SJSA1 (cell line): Measurements from ENCODE around the gene CCL18. TPM values are rescaled to one million over a fixed set of nuclear protein-coding genes. Genes with fewer than 3 reads are reported as not detected.
"Not testable (repeated sequence)": the region's sequence is repeated elsewhere in the genome, so short reads cannot be mapped to it uniquely, and the experiment has no call there.

ENCODE experiments used
- DNase-seq, 2 experiments: peaks; one replicate each; pipeline ENCODE4 v3.0.0-alpha.2; 2015 to 2020; ENCODE audit warnings: low spot score in 2 of 2, low read depth in 1 of 2
- H3K27ac ChIP-seq: fragments of 250-450 bp; sonication (Bioruptor Pico); 2 replicates; pipeline ENCODE4 v1.5.1; 2020; ENCODE audit warnings: mild to moderate bottlenecking, moderate library complexity
- H3K27me3 ChIP-seq: fragments of 250-450 bp; sonication (Bioruptor Pico); replicated peaks from 2 replicates; pipeline ENCODE4 v1.5.1; 2020; ENCODE audit warnings: mild to moderate bottlenecking, moderate library complexity
- H3K36me3 ChIP-seq: fragments of 250-450 bp; sonication (Bioruptor Pico); 2 replicates; pipeline ENCODE4 v1.5.1; 2020; ENCODE audit warnings: mild to moderate bottlenecking
- H3K4me1 ChIP-seq: fragments of 250-450 bp; sonication (Bioruptor Pico); replicated peaks from 2 replicates; pipeline ENCODE4 v1.6.1; 2021; ENCODE audit warnings: mild to moderate bottlenecking
- H3K4me3 ChIP-seq: fragments of 250-450 bp; sonication (Bioruptor Pico); 2 replicates; pipeline ENCODE4 v1.5.1; 2020; ENCODE audit warnings: mild to moderate bottlenecking
- H3K9me3 ChIP-seq: fragments of 250-450 bp; sonication (Bioruptor Pico); replicated peaks from 2 replicates; pipeline ENCODE4 v1.5.1; 2020; ENCODE audit warnings: mild to moderate bottlenecking
- total RNA-seq: library from RNA; depleted of rRNA; stranded (reverse); fragments of >200 nt; shearing (Covaris generic); gene quantifications from 2 replicates; pipeline ENCODE4 v1.2.3, GENCODE V29; 2014

CCL18 gene
- total RNA-seq, 1 experiment from 2014 or later: not detected

DNA sequence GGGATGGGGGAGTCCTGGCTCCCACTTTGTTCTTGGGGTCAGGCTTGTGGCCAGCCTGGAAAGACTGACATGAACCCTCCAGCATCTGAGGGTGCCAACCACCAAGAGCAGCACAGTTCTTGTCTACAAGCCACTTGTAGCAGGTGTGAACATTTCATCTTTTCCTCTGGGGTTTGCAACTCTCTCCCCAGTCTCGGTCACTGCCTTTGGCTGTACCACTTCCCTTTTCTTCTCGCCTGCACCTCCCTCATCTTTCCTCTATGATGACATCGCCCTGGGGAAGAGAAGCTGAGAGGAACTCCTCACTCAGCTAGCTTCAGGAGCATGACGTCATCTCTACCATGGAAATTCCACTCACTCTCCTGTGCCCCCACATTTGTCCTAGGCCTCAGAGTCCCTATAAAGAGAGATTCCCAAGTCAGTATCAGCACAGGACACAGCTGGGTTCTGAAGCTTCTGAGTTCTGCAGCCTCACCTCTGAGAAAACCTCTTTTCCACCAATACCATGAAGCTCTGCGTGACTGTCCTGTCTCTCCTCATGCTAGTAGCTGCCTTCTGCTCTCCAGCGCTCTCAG lies 39.4 kb downstream of the CCL18 start, which contains the start of gene CCL4:
Gene CCL4, plus strand, starts transcription at position 427 of the 575 bp plus-strand sequence. Its CDS starts 79 bp downstream, at position 506.
- not testable (repeated sequence) for H3K27ac ChIP-seq, DNase-seq, H3K36me3 ChIP-seq, H3K4me1 ChIP-seq, H3K27me3 ChIP-seq, H3K9me3 ChIP-seq, H3K4me3 ChIP-seq

DNA sequence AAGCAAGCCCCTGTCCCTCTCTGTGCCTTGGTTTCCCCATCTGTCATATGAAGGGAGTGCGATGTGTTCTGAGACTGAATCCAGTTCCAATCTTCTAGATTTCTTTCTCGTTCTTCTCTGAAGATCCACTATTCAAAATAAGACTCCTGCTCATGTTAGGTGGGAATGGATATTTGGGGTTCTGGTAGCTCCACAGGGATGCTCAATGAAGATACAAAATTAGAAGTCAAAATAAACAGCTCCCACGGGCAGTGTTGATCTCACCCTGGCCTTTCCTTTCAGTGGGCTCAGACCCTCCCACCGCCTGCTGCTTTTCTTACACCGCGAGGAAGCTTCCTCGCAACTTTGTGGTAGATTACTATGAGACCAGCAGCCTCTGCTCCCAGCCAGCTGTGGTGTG lies 40.2 kb downstream of the CCL18 start:
- not testable (repeated sequence) for H3K36me3 ChIP-seq, H3K27ac ChIP-seq, H3K4me1 ChIP-seq, H3K9me3 ChIP-seq, H3K4me3 ChIP-seq, H3K27me3 ChIP-seq, DNase-seq

- H3K36me3 ChIP-seq: no peaks in the 10 kb centered on the region
- no peaks in the 10 kb centered on the region for H3K9me3 ChIP-seq
- H3K4me1 ChIP-seq: no peaks in the 10 kb centered on the region
These were observed 40.7 kb downstream of the CCL18 start for GRCh38 chr17:36104701-36105181.

GRCh38 chr17:36105781-36106492 lies 41.9 kb downstream of the CCL18 start:
- Histone ChIP-seq H3K36me3 (no peaks in the 10 kb centered on the region), H3K27me3 (peaks cover 8% of the 10 kb centered on the region; the same call in 1 of the 2 replicates), H3K4me1 (no peaks in the 10 kb centered on the region), H3K9me3 (no peaks in the 10 kb centered on the region), H3K27ac (no peak overlapping the region), H3K4me3 (no peak overlapping the region)
- no peak for DNase-seq

More at GRCh38 chr17:36104701-36105181, 40.7 kb downstream of the CCL18 start:
- Histone ChIP-seq H3K27me3 (no peaks in the 10 kb centered on the region), H3K4me3 (no peak overlapping the region), H3K27ac (no peak overlapping the region)
- no peak for DNase-seq

GRCh38 chr17:36106493-36106835 lies 42.4 kb downstream of the CCL18 start:
- Histone ChIP-seq H3K27me3 (peaks cover 13% of the 10 kb centered on the region; the same call in 1 of the 2 replicates), H3K36me3 (no peaks in the 10 kb centered on the region), H3K27ac (no peak overlapping the region), H3K4me1 (no peaks in the 10 kb centered on the region), H3K4me3 (no peak overlapping the region), H3K9me3 (0 out of 2 replicates have a peak, but pooled peaks cover 4% of the 10 kb centered on the region)
- no peak for DNase-seq

GRCh38 chr17:36107660-36108059 lies 43.6 kb downstream of the CCL18 start:
- Histone ChIP-seq H3K9me3 (0 out of 2 replicates have a peak, but pooled peaks cover 5% of the 10 kb centered on the region), H3K27me3 (peaks cover 15% of the 10 kb centered on the region; the same call in 1 of the 2 replicates), H3K4me3 (no peak overlapping the region), H3K4me1 (no peaks in the 10 kb centered on the region), H3K36me3 (no peaks in the 10 kb centered on the region), H3K27ac (no peak overlapping the region)
- DNase-seq: no peak

GRCh38 chr17:36108265-36108664 lies 44.2 kb downstream of the CCL18 start:
- H3K36me3 ChIP-seq, H3K9me3 ChIP-seq, H3K27ac ChIP-seq, H3K4me3 ChIP-seq, H3K4me1 ChIP-seq, DNase-seq: not testable (repeated sequence)
- H3K27me3 ChIP-seq: peaks cover 15% of the 10 kb centered on the region; the same call in 1 of the 2 replicates

- peaks cover 15% of the 10 kb centered on the region; the same call in 1 of the 2 replicates for H3K27me3 ChIP-seq
- H3K4me3 ChIP-seq: no peak overlapping the region
These were observed 47.0 kb downstream of the CCL18 start for GRCh38 chr17:36111068-36111490.

DNA sequence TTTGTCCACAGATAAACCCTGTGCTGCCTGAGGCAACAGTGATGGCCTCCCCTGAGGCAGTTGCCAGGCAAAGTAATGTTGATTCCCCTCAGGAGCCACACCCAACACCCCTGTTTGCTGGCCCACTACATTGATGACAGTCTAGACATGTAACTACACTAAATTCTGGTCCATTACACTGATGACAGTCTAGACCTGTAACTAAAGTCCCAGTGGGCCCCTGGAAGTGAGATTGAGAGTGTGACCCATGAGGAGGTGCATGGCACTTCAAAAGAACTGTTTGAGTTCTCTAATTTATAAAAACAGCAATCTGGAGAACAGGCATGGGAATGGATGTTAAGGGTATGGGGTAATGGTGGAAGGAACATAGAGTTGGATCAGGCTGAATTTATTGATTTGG lies 48.5 kb downstream of the CCL18 start:
- H3K4me1 ChIP-seq: no peaks in the 10 kb centered on the region
- DNase-seq: no peak
- no peaks in the 10 kb centered on the region for H3K36me3 ChIP-seq
- peaks cover 15% of the 10 kb centered on the region; the same call in 1 of the 2 replicates for H3K27me3 ChIP-seq
- no peak overlapping the region for H3K4me3 ChIP-seq
- 0 out of 2 replicates have a peak, but pooled peaks cover 5% of the 10 kb centered on the region for H3K9me3 ChIP-seq
- H3K27ac ChIP-seq: no peak overlapping the region

More at GRCh38 chr17:36111068-36111490, 47.0 kb downstream of the CCL18 start:
- 0 out of 2 replicates have a peak, but pooled peaks cover 5% of the 10 kb centered on the region for H3K9me3 ChIP-seq
- H3K4me1 ChIP-seq: no peaks in the 10 kb centered on the region
- no peak overlapping the region for H3K27ac ChIP-seq
- H3K36me3 ChIP-seq: no peaks in the 10 kb centered on the region
- DNase-seq: no peak

DNA sequence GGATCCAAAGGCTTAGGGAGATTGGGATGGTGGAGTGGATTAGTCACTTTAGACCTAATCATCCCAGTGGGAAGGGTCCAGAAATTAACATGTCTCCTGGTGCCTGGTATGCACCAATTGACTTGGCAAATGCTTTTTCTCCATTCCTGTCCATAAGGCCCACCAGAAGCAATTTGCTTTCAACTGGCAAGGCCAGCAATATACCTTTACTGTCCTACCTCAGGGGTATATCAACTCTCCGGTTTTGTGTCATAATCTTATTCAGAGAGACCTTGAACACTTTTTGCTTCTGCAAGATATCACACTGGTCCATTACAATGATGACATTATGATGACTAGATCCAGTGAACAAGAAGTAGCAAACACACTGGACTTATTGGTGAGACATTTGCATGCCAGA lies 49.1 kb downstream of the CCL18 start:
- not testable (repeated sequence) for DNase-seq, H3K36me3 ChIP-seq, H3K4me3 ChIP-seq, H3K9me3 ChIP-seq, H3K4me1 ChIP-seq, H3K27ac ChIP-seq
- peaks cover 15% of the 10 kb centered on the region; the same call in 1 of the 2 replicates for H3K27me3 ChIP-seq

DNA sequence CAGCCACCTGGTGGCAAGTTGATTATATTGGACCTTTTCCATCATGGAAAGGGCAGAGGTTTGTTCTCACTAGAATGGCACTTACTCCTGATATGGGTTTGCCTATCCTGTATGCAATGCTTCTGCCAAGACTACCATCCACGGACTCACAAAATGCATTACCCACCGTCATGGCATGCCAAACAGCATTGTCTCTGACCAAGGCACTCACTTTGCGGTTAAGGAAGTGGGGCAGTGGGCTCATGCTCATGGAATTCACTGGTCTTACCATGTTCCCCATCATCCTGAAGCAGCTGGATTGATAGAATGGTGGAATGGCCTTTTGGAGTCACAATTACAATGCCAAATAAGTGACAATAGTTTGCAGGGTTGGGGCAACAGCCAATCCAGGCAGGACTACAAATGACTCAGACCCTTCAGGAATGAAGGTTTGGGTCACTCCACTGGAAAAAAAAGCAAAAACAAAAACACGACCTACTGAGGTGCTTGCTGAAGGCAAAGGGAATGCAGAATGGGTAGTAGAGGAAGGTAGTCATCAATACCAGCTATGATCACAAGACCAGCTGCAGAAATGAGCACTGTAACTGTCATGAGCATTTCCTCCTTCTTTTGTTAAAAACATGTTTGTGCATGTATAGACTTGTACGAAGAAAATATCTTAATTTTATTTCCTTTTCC lies 51.0 kb downstream of the CCL18 start:
- DNase-seq, H3K36me3 ChIP-seq: not testable (repeated sequence)

DNA sequence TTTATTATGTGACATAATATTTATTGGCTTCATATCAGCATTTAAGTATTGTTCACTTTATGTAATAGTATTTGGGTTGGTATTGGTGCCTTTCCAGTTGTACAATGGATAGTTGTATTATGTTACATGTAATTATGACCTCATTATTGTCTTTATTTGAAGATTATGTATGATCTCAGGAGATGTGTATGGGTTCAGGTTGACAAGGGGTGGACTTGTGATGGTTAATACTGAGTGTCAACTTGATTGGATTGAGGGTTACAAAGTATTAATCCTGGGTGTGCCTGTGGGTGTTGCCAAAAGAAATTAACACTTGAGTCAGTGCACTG lies 51.5 kb downstream of the CCL18 start:
- H3K4me3 ChIP-seq, H3K27ac ChIP-seq, H3K9me3 ChIP-seq, H3K36me3 ChIP-seq, DNase-seq, H3K4me1 ChIP-seq: not testable (repeated sequence)
- peaks cover 12% of the 10 kb centered on the region; the same call in 1 of the 2 replicates for H3K27me3 ChIP-seq

More for the DNA sequence above, 51.0 kb downstream of the CCL18 start:
- not testable (repeated sequence) for H3K4me1 ChIP-seq, H3K9me3 ChIP-seq, H3K27ac ChIP-seq, H3K4me3 ChIP-seq
- peaks cover 11% of the 10 kb centered on the region; the same call in 1 of the 2 replicates for H3K27me3 ChIP-seq

DNA sequence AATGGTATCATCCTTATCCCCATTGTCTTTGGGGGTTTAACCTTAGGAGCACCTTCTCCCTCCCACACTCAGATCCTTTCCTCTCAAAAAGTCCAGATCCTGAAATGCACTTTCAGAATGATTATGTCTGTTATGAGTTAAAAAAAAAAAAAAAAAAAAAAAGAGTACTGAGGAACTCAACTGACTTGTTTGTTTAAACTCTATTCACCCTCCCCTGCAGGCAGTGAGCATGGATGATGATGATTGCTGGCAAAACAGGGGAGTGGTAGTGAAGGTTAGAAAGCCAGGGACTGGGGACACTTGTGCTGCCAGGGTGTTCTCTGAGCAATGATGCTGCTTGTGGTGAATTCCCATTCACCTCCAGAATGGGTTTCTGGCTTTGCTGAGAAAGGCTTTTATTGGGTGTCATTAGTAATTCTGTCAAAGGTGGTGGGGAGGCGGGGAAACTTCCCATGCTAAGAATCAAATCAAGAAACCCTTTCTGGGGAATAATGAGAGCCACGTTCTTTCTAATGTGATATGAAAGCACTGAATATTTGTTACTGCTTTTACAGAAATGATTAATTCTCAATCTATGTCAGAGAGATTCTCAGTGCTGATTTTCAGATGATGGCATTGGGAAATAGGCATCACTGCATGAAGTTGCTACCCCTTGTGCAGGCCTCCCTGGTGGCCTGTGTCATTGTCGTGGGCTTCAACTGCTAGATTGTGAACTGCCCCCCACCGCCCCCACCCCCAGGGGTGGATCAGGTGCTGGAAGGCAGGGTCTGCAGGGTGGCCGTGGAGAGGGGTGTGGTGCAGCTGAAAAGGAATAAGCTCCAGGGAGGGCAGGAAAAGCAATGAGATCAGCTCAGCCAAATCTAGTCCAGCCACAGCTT lies 53.7 kb downstream of the CCL18 start:
- Histone ChIP-seq H3K36me3 (no peaks in the 10 kb centered on the region), H3K27ac (no peak overlapping the region), H3K4me1 (no peaks in the 10 kb centered on the region), H3K27me3 (0 out of 2 replicates have a peak, but pooled peaks cover 2% of the 10 kb centered on the region), H3K9me3 (no peaks in the 10 kb centered on the region), H3K4me3 (no peak overlapping the region)
- DNase-seq: no peak
